Measurements from ENCODE around the gene AFF3. TPM values are rescaled to one million over a fixed set of nuclear protein-coding genes. Genes with fewer than 3 reads are reported as not detected.
A peak's percentile ranks its signal among the peaks of the same experiment; 100 is the strongest.

Gene AFF3
- total RNA-seq (10 to 100 TPM; 18.6 to 25.0 (median 20.4) TPM), polyA plus RNA-seq (1 to 10 TPM in 2 of 3 donors, under 1 TPM in 1; 0.46 to 7.8 (median 1.2) TPM)

GRCh38 chr2:100142393-100142792 lies at the start of gene AFF3:
TSS of gene AFF3 (minus strand) at chr2:100142590. CDS start at chr2:100104454, 38,136 bp downstream.
- Histone ChIP-seq H3K27ac (no peak within 1 kb of the TSS), H3K9me3 (no peaks in the 10 kb centered on the region), H3K4me3 (no peak within 1 kb of the TSS), H3K27me3 (no peaks in the 10 kb centered on the region), H3K36me3 (no peaks in the 10 kb centered on the region), H3K4me1 (no peaks in the 10 kb centered on the region)
- TF ChIP-seq POLR2AphosphoS5 (IDR thresholded peaks at IDR 0.05) = no peak
- no peak for TF ChIP-seq CTCF (IDR thresholded peaks at IDR 0.05)
- no peak for TF ChIP-seq POLR2A (IDR thresholded peaks at IDR 0.05)
- TF ChIP-seq EP300 (IDR thresholded peaks at IDR 0.05) = no peak
- 52 to 84% methylated on average over 11 of the region's 11 CpGs for WGBS, 2 donors
- intact Hi-C loops (cut with DNase I) = no loop called here
- DNase-seq = no peak

- no peak for TF ChIP-seq POLR2A (IDR thresholded peaks at IDR 0.05)
- peak in 2 of 4 donors; percentile 48 to 83 for TF ChIP-seq EP300 (IDR thresholded peaks at IDR 0.05)
- peak in 2 of 4 donors; percentile 40 to 74 for TF ChIP-seq POLR2AphosphoS5 (IDR thresholded peaks at IDR 0.05)
- no peak for TF ChIP-seq CTCF (IDR thresholded peaks at IDR 0.05)
- H3K4me3 ChIP-seq = no peak overlapping the region
- H3K36me3 ChIP-seq = no peaks in the 10 kb centered on the region
- no peaks in the 10 kb centered on the region for H3K9me3 ChIP-seq
- 74 to 85% methylated on average over 6 of the region's 6 CpGs for WGBS, 2 donors
- peak overlapping the region in 2 of 4 donors; percentile 16 to 51 for H3K27ac ChIP-seq
- no peak for DNase-seq
- no peaks in the 10 kb centered on the region for H3K27me3 ChIP-seq
- peaks cover 0 to 7% (median 2%) of the 10 kb centered on the region in 4 donors for H3K4me1 ChIP-seq
- intact Hi-C loops (cut with DNase I) = no loop called here
Measured at GRCh38 chr2:100189387-100189786, 47.0 kb upstream of the AFF3 start.

- Histone ChIP-seq H3K36me3 (no peaks in the 10 kb centered on the region), H3K27ac (no peak overlapping the region), H3K4me1 (peaks cover 0 to 7% (median 2%) of the 10 kb centered on the region in 4 donors), H3K27me3 (no peaks in the 10 kb centered on the region), H3K9me3 (no peaks in the 10 kb centered on the region), H3K4me3 (no peak overlapping the region)
- DNase-seq = no peak
- intact Hi-C loops (cut with DNase I) = no loop called here
- WGBS, 2 donors = 88 to 94% methylated on average over 2 of the region's 2 CpGs
- no peak for TF ChIP-seq POLR2A (IDR thresholded peaks at IDR 0.05)
- TF ChIP-seq CTCF (IDR thresholded peaks at IDR 0.05) = no peak
- TF ChIP-seq EP300 (IDR thresholded peaks at IDR 0.05) = no peak
- TF ChIP-seq POLR2AphosphoS5 (IDR thresholded peaks at IDR 0.05) = no peak
Measured at GRCh38 chr2:100188326-100188725, 45.9 kb upstream of the AFF3 start.

- WGBS, 2 donors = 92 to 94% methylated on average over 8 of the region's 8 CpGs
- Histone ChIP-seq H3K4me1 (peaks cover 0 to 7% (median 0%) of the 10 kb centered on the region in 4 donors), H3K27ac (no peak overlapping the region), H3K36me3 (no peaks in the 10 kb centered on the region), H3K27me3 (no peaks in the 10 kb centered on the region), H3K4me3 (no peak overlapping the region), H3K9me3 (no peaks in the 10 kb centered on the region)
- intact Hi-C loops (cut with DNase I) = no loop called here
- no peak for TF ChIP-seq POLR2A (IDR thresholded peaks at IDR 0.05)
- TF ChIP-seq CTCF (IDR thresholded peaks at IDR 0.05) = no peak
- no peak for TF ChIP-seq POLR2AphosphoS5 (IDR thresholded peaks at IDR 0.05)
- TF ChIP-seq EP300 (IDR thresholded peaks at IDR 0.05) = no peak
- DNase-seq = no peak
Measured at GRCh38 chr2:100186126-100186525, 43.7 kb upstream of the AFF3 start.

GRCh38 chr2:100185516-100185915 lies 43.1 kb upstream of the AFF3 start:
- Histone ChIP-seq H3K27ac (no peak overlapping the region), H3K4me1 (peaks cover 0 to 7% (median 0%) of the 10 kb centered on the region in 4 donors), H3K27me3 (no peaks in the 10 kb centered on the region), H3K36me3 (no peaks in the 10 kb centered on the region), H3K4me3 (no peak overlapping the region), H3K9me3 (no peaks in the 10 kb centered on the region)
- intact Hi-C loops (cut with DNase I) = no loop called here
- WGBS, 2 donors = 81 to 88% methylated on average over 5 of the region's 5 CpGs
- no peak for DNase-seq
- TF ChIP-seq POLR2A (IDR thresholded peaks at IDR 0.05) (no peak), CTCF (IDR thresholded peaks at IDR 0.05) (no peak), EP300 (IDR thresholded peaks at IDR 0.05) (no peak), POLR2AphosphoS5 (IDR thresholded peaks at IDR 0.05) (no peak)
